DND-41 (cell line): ENCODE data around the gene SLC35E3.

ENCODE experiments used
- CTCF ChIP-seq: IDR thresholded peaks from 2 replicates; pipeline ENCODE4 v1.5.1; 2012; ENCODE audit warnings: borderline replicate concordance, low read length, moderate library complexity, mild to moderate bottlenecking; ENCODE audit not compliant: poor library complexity, severe bottlenecking; ENCODE audit errors: extremely low read depth
- EZH2 ChIP-seq: IDR thresholded peaks from 3 replicates; pipeline ENCODE4 v1.6.1; 2012; ENCODE audit warnings: borderline replicate concordance, low read depth, mild to moderate bottlenecking, moderate library complexity, low read length, inconsistent platforms; ENCODE audit not compliant: severe bottlenecking

- TF ChIP-seq CTCF (no peak), EZH2 (no peak)
These were observed 21.2 kb downstream of the SLC35E3 start for GRCh38 chr12:68767191-68767590.
